ENCODE measurements around the gene SMARCAL1. TPM values are rescaled to one million over a fixed set of nuclear protein-coding genes. Genes with fewer than 3 reads are reported as not detected.

SMARCAL1 gene
- total RNA-seq, 2 donors from 2014 or later, result 9.9 to 27.7 TPM

DNA sequence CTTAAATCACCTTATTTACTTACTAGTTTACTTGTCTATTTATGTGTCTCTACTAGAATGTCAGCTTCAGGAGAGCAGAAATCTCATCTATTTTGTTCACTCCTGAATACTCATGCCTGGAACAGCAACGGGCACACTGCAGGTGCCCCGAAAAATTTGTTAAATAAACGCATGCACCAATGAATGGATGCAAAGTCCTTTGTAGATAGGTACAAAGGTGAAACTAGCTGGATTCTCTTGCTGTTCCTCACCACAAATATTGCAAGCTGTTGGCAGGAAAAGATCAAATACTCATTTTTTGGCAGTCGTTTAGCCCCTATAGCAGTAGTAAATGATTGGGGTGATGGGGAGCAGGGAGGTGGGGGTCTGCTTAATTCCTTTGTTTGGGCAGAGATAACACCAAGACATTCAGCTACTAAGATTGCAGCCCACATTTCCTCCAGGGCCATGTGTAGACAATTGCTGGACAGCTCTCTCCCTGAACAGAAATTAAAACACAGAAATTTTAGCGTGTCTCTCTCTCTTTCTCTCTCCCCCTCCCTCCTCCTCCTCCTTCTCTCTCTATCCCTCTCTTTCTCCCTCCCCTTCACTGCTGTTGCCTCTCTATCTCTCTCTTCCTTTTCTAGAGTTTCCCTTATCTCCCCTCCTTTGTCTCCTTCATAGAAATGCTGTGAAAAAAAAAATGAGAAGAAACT lies 45.4 kb upstream of the SMARCAL1 start:
- Histone ChIP-seq H3K9me3 (no peaks in the 10 kb centered on the region), H3K27ac (no peak overlapping the region), H3K27me3 (peaks cover 0 to 15% of the 10 kb centered on the region in 2 donors), H3K36me3 (replicated peaks in 1 of 2; ENCODE audit: insufficient read depth in 1 of 2, low read depth in 2 of 2) (no peaks in the 10 kb centered on the region), H3K4me1 (peaks cover 18% of the 10 kb centered on the region), H3K4me3 (no peak overlapping the region)
- intact Hi-C loops (cut with DNase I), result no loop called here
- DNase-seq (no peak), ATAC-seq (no peak)
- TF ChIP-seq POLR2A (IDR thresholded peaks at IDR 0.05) (no peak), CTCF (IDR thresholded peaks at IDR 0.05) (no peak)
- WGBS, 2 donors, result 28 to 41% methylated on average over 5 of the region's 5 CpGs

DNA sequence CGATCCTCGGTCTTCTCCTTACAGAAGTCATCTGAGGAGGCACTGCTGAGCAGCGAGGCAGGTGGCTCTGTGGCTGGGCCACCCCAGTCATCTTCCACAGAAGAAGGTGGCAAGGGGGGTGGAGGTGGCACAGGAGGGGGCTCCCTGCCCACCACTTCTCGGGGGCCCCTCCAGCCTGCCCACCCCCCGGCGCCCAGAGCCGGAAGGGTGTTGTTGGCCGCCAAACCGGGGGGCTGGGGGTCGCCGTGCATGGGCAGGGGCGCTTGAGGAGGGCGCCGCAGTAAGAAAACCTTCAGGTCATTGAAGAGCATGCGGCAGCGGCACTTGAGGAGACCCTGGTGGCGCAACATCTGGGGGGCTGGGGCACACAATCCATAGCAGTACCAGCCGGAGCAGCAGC lies 42.5 kb upstream of the SMARCAL1 start:
- peaks cover 0 to 15% of the 10 kb centered on the region in 2 donors for H3K27me3 ChIP-seq
- no peak for DNase-seq

DNA sequence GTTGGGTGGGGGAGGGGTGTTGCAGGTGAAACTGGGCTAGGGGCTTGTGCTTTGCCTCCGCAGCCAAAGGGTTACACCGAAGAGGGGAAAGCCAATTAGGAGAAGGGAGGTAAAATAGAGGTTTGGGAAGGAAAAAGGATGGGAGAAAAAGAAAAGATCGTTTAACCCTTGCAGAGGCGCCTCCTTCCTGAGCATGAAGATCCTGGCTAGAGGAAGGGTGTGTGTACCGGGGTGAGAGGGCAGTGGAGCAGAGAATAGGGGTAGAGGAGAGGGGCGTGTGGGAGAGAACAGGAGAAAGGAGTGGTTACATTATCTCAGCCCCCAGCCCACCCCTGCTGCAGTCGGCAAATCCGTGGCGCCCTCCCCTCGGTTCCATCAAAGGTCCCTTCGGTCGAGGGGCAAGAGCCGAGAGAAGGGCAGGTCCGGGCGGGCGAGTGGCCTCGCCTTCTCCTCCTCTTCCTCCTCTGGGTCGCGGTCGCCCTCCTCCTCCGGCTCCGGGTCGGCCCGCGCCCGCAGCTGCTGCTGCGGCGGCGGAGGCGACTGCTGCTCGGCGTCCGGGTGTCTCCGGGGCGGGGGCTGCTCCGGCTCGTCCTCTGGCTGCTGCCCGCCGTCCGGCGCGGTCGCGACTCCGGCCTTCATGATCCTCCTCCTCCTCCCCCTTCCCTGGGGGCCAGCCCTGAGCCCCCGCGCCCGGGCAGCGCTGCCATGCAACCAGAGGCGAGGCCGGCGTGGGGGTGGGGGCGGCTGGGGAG lies 41.1 kb upstream of the SMARCAL1 start:
- Histone ChIP-seq H3K9me3 (no peaks in the 10 kb centered on the region), H3K4me1 (peaks cover 16% of the 10 kb centered on the region), H3K27me3 (peaks cover 0 to 15% of the 10 kb centered on the region in 2 donors), H3K36me3 (replicated peaks in 1 of 2; ENCODE audit: insufficient read depth in 1 of 2, low read depth in 2 of 2) (no peaks in the 10 kb centered on the region), H3K4me3 (no peak overlapping the region), H3K27ac (no peak overlapping the region)
- no peak for TF ChIP-seq POLR2A (IDR thresholded peaks at IDR 0.05)
- TF ChIP-seq CTCF (IDR thresholded peaks at IDR 0.05), result no peak
- DNase-seq (peak in 1 of 4 donors; percentile 16), ATAC-seq (no peak)
- intact Hi-C loops (cut with DNase I), result no loop called here
- 1 to 4% methylated on average over 14 to 53 of the region's 53 CpGs for WGBS, 2 donors

More for the DNA sequence above, 42.5 kb upstream of the SMARCAL1 start:
- ATAC-seq, result no peak
- Histone ChIP-seq H3K36me3 (replicated peaks in 1 of 2; ENCODE audit: insufficient read depth in 1 of 2, low read depth in 2 of 2) (no peaks in the 10 kb centered on the region), H3K4me3 (no peak overlapping the region), H3K9me3 (no peaks in the 10 kb centered on the region), H3K27ac (no peak overlapping the region), H3K4me1 (peaks cover 16% of the 10 kb centered on the region)
- intact Hi-C loops (cut with DNase I), result no loop called here
- no peak for TF ChIP-seq CTCF (IDR thresholded peaks at IDR 0.05)
- TF ChIP-seq POLR2A (IDR thresholded peaks at IDR 0.05), result no peak
- WGBS, 2 donors, result 61 to 71% methylated on average over 15 to 18 of the region's 18 CpGs

DNA sequence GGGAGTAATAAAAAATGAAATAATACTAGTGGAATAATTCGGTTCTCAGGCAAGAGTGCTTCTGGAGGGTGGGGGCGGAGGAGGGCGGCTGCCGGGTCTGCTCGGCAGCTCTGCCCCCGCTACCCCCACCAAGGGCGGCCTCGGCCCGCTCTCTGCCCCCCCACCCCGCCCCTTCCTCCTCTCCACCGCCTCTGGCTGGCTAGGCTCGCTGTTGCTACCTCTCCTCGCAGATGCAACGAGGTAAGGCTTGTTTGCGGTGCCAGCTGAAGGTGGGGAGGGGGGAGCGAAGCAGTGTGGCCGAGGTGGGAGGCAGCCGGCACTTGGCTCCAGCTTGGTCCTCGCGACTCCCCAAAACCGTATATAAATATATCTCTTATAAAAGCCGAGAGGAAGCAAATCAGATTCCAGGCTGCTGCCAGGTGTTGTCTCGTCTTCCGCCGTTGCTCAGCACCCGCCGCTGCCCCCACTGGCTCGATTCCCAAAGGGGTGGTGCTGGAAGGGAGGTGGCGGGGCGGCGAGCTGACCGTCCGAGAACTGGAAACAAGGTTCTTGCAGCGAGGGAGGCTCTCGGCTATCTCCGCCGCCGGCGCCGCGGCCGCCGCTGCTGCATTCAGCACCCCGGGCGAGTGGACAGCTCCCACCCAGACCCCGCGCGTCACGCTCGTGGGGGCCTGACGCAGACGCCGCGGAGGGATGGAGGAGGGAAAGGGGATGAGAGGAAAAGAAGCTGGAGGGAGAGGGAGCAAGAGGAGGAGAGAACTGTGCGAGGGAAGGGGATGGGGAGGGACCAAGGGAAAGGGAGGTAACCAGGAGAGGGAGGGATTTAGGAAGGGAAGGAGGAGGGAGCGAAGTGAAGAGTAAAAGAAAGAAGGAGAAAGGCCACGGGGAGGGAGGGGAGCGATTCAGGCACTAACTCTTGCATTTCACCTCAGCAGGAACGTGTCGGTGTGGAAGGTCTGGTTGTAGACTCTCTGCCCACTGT lies 40.3 kb upstream of the SMARCAL1 start, which contains the start of gene MARCHF4:
TSS of gene MARCHF4 (minus strand) at position 763 of the 982 bp plus-strand sequence. CDS start 2,223 bp downstream, outside the sequence.
- ATAC-seq (peak; percentile 87), DNase-seq (peak; percentile 55 to 75 (median 66))
- peaks cover 16% of the 10 kb centered on the region for H3K4me1 ChIP-seq
- H3K27ac ChIP-seq, result no peak within 1 kb of the TSS
- peaks cover 0 to 15% of the 10 kb centered on the region in 2 donors for H3K27me3 ChIP-seq
- intact Hi-C loops (cut with DNase I), result no loop called here
- H3K4me3 ChIP-seq, result no peak within 1 kb of the TSS
- H3K36me3 ChIP-seq (replicated peaks in 1 of 2; ENCODE audit: insufficient read depth in 1 of 2, low read depth in 2 of 2), result no peaks in the 10 kb centered on the region
- no peaks in the 10 kb centered on the region for H3K9me3 ChIP-seq
- TF ChIP-seq POLR2A (IDR thresholded peaks at IDR 0.05) (peak in 1 of 3 donors; percentile 29), CTCF (IDR thresholded peaks at IDR 0.05) (no peak)
- WGBS, 2 donors, result 2% methylated on average over 44 to 59 of the region's 60 CpGs
